ENCODE data around the gene TMEM178B. TPM values are rescaled to one million over a fixed set of nuclear protein-coding genes. Genes with fewer than 3 reads are reported as not detected.

TMEM178B gene
- polyA plus RNA-seq, 1 donor from 2014 or later, result 40.7 TPM

DNA sequence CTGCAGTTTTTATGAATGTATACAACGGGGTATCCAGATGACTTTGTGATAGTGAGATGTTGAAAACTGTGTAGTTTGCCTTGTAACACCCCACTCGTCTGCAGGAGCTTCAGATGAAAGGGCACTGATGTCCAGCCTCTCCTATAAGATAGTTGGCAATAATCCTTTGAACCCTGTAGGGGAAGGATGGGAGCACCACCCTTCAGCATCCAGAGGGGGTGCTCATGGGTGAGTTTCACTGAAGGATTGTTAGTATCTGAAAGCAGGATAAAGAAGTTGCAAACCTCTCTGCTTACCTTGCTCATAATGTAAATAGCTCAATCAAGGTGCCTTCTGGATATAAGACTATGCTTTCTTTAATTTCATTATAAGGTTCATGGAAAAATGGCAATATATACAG is 201.5 kb downstream of the TMEM178B start:
- no peaks in the 10 kb centered on the region for H3K9me3 ChIP-seq (ENCODE audit: low read length)
- no peak overlapping the region for H3K27ac ChIP-seq (ENCODE audit: low read length)
- no peaks in the 10 kb centered on the region for H3K9me2 ChIP-seq (ENCODE audit: insufficient read depth, low read length)
- no peaks in the 10 kb centered on the region for H3K27me3 ChIP-seq (ENCODE audit: insufficient read depth, low read depth, low read length)
- no peaks in the 10 kb centered on the region for H3K36me3 ChIP-seq (ENCODE audit: insufficient read depth, low read length)
- H3K79me2 ChIP-seq (replicated peaks; ENCODE audit: insufficient read depth, low read length), result no peaks in the 10 kb centered on the region
- no peaks in the 10 kb centered on the region for H3F3A ChIP-seq (ENCODE audit: insufficient read depth, low read length, poor library complexity, severe bottlenecking)
- no peak overlapping the region for H3K4me3 ChIP-seq (ENCODE audit: low read length)
- H3K9ac ChIP-seq (ENCODE audit: low read length), result no peak overlapping the region
- TF ChIP-seq, protein P1, sequence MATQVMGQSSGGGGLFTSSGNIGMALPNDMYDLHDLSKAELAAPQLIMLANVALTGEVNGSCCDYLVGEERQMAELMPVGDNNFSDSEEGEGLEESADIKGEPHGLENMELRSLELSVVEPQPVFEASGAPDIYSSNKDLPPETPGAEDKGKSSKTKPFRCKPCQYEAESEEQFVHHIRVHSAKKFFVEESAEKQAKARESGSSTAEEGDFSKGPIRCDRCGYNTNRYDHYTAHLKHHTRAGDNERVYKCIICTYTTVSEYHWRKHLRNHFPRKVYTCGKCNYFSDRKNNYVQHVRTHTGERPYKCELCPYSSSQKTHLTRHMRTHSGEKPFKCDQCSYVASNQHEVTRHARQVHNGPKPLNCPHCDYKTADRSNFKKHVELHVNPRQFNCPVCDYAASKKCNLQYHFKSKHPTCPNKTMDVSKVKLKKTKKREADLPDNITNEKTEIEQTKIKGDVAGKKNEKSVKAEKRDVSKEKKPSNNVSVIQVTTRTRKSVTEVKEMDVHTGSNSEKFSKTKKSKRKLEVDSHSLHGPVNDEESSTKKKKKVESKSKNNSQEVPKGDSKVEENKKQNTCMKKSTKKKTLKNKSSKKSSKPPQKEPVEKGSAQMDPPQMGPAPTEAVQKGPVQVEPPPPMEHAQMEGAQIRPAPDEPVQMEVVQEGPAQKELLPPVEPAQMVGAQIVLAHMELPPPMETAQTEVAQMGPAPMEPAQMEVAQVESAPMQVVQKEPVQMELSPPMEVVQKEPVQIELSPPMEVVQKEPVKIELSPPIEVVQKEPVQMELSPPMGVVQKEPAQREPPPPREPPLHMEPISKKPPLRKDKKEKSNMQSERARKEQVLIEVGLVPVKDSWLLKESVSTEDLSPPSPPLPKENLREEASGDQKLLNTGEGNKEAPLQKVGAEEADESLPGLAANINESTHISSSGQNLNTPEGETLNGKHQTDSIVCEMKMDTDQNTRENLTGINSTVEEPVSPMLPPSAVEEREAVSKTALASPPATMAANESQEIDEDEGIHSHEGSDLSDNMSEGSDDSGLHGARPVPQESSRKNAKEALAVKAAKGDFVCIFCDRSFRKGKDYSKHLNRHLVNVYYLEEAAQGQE (IDR thresholded peaks at IDR 0.05; ENCODE audit: borderline replicate concordance), result no peak
- TF ChIP-seq MXI1 (conservative IDR thresholded peaks at IDR 0.05; ENCODE audit: poor library complexity, severe bottlenecking), result no peak
- TF ChIP-seq SMC3 (conservative IDR thresholded peaks at IDR 0.05; ENCODE audit: poor library complexity), result no peak
- TF ChIP-seq RAD21 (conservative IDR thresholded peaks at IDR 0.05), result no peak
- TF ChIP-seq, protein P2, sequence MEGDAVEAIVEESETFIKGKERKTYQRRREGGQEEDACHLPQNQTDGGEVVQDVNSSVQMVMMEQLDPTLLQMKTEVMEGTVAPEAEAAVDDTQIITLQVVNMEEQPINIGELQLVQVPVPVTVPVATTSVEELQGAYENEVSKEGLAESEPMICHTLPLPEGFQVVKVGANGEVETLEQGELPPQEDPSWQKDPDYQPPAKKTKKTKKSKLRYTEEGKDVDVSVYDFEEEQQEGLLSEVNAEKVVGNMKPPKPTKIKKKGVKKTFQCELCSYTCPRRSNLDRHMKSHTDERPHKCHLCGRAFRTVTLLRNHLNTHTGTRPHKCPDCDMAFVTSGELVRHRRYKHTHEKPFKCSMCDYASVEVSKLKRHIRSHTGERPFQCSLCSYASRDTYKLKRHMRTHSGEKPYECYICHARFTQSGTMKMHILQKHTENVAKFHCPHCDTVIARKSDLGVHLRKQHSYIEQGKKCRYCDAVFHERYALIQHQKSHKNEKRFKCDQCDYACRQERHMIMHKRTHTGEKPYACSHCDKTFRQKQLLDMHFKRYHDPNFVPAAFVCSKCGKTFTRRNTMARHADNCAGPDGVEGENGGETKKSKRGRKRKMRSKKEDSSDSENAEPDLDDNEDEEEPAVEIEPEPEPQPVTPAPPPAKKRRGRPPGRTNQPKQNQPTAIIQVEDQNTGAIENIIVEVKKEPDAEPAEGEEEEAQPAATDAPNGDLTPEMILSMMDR (IDR thresholded peaks at IDR 0.05; ENCODE audit: poor library complexity, severe bottlenecking), result no peak
- no peak for TF ChIP-seq POLR2AphosphoS5 (IDR thresholded peaks at IDR 0.05)
- no peak for TF ChIP-seq EP300 (conservative IDR thresholded peaks at IDR 0.05; ENCODE audit: poor library complexity, severe bottlenecking)
- TF ChIP-seq EZH2 (IDR thresholded peaks at IDR 0.05; ENCODE audit: borderline replicate concordance, insufficient read depth, low read length, poor library complexity, severe bottlenecking), result no peak
- no peak for TF ChIP-seq TAF1 (IDR thresholded peaks at IDR 0.05; ENCODE audit: low read depth)
- no peak overlapping the region for H2AFZ ChIP-seq (ENCODE audit: low read depth, low read length)
- no peak overlapping the region for H3K4me2 ChIP-seq (ENCODE audit: low read length)
- no peaks in the 10 kb centered on the region for H4K20me1 ChIP-seq (ENCODE audit: insufficient read depth)

DNA sequence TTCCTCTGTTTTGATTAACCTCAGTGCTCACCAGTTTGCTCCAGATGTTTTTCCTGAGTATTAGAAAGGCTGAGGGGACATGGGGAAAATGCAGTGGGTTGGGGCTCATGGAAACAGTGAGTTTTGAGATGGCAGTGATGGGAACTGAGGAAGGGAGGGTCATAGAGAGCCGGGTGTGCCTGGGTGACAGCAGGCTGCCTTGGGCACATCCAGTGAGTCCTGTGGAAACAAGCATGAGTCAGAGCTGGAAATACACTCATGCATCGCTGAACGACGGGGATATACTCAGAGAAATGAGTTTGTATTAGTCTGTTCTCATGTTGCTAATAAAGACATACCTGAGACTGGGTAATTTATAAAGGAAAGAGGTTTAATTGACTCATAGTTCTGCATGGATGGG is 202.2 kb downstream of the TMEM178B start:
- no peak overlapping the region for H3K4me2 ChIP-seq (ENCODE audit: low read length)
- no peaks in the 10 kb centered on the region for H3K9me2 ChIP-seq (ENCODE audit: insufficient read depth, low read length)
- H3F3A ChIP-seq (ENCODE audit: insufficient read depth, low read length, poor library complexity, severe bottlenecking), result no peaks in the 10 kb centered on the region
- no peaks in the 10 kb centered on the region for H3K27me3 ChIP-seq (ENCODE audit: insufficient read depth, low read depth, low read length)
- TF ChIP-seq POLR2AphosphoS5 (IDR thresholded peaks at IDR 0.05) (no peak), MXI1 (conservative IDR thresholded peaks at IDR 0.05; ENCODE audit: poor library complexity, severe bottlenecking) (no peak), EZH2 (IDR thresholded peaks at IDR 0.05; ENCODE audit: borderline replicate concordance, insufficient read depth, low read length, poor library complexity, severe bottlenecking) (no peak), EP300 (conservative IDR thresholded peaks at IDR 0.05; ENCODE audit: poor library complexity, severe bottlenecking) (no peak), TAF1 (IDR thresholded peaks at IDR 0.05; ENCODE audit: low read depth) (no peak)
- TF ChIP-seq, protein P2 (IDR thresholded peaks at IDR 0.05; ENCODE audit: poor library complexity, severe bottlenecking), result no peak
- no peaks in the 10 kb centered on the region for H3K36me3 ChIP-seq (ENCODE audit: insufficient read depth, low read length)
- no peak overlapping the region for H3K27ac ChIP-seq (ENCODE audit: low read length)
- no peak overlapping the region for H2AFZ ChIP-seq (ENCODE audit: low read depth, low read length)
- H3K79me2 ChIP-seq (replicated peaks; ENCODE audit: insufficient read depth, low read length), result peaks cover 6% of the 10 kb centered on the region
- no peak overlapping the region for H3K9ac ChIP-seq (ENCODE audit: low read length)
- H4K20me1 ChIP-seq (ENCODE audit: insufficient read depth), result no peaks in the 10 kb centered on the region
- H3K9me3 ChIP-seq (ENCODE audit: low read length), result no peaks in the 10 kb centered on the region
- no peak overlapping the region for H3K4me3 ChIP-seq (ENCODE audit: low read length)

All from neural cell (in vitro differentiated cells).